Loucy (cell line): Measurements from ENCODE around the gene TF.

ENCODE experiments used
- H2AFZ ChIP-seq: fragments of 200-600 bp; sonication (generic); 2 replicates; pipeline ENCODE4 v1.6.0; 2016; ENCODE audit warnings: antibody characterized with exemption, mild to moderate bottlenecking, low read length, moderate library complexity
- H3F3A ChIP-seq: fragments of 200-600 bp; 2 replicates; pipeline ENCODE4 v1.6.0; 2016; ENCODE audit warnings: antibody characterized with exemption, low read depth, mild to moderate bottlenecking
- H3K27me3 ChIP-seq: fragments of 200-600 bp; sonication (generic); 2 replicates; pipeline ENCODE4 v1.6.1; 2014; ENCODE audit warnings: low read length, mild to moderate bottlenecking; ENCODE audit not compliant: insufficient read depth, poor library complexity, severe bottlenecking
- H3K36me3 ChIP-seq: fragments of 200-600 bp; sonication (generic); 2 replicates; pipeline ENCODE4 v1.6.1; 2016; ENCODE audit warnings: low read length; ENCODE audit not compliant: insufficient read depth
- H3K4me1 ChIP-seq: fragments of 200-600 bp; sonication (generic); 2 replicates; pipeline ENCODE4 v1.5.1; 2014; ENCODE audit warnings: low read length, mild to moderate bottlenecking; ENCODE audit not compliant: insufficient read depth, poor library complexity, severe bottlenecking
- H3K4me2 ChIP-seq: fragments of 200-600 bp; sonication (generic); 2 replicates; pipeline ENCODE4 v1.6.0; 2014; ENCODE audit warnings: antibody characterized with exemption, low read length, low read depth, mild to moderate bottlenecking; ENCODE audit not compliant: poor library complexity, severe bottlenecking
- H3K4me3 ChIP-seq: fragments of 200-600 bp; sonication (generic); 2 replicates; pipeline ENCODE4 v1.5.1; 2014; ENCODE audit warnings: low read length, mild to moderate bottlenecking, mixed read lengths; ENCODE audit not compliant: poor library complexity, severe bottlenecking
- H3K79me2 ChIP-seq: fragments of 200-600 bp; sonication (generic); 2 replicates; pipeline ENCODE4 v1.6.1; 2014; ENCODE audit warnings: low read length; ENCODE audit not compliant: insufficient read depth
- H3K9ac ChIP-seq: fragments of 200-600 bp; sonication (generic); 2 replicates; pipeline ENCODE4 v1.6.0; 2014; ENCODE audit warnings: mild to moderate bottlenecking, low read depth, low read length, moderate library complexity; ENCODE audit not compliant: poor library complexity, severe bottlenecking
- H3K9me2 ChIP-seq: fragments of 200-600 bp; sonication (generic); replicated peaks from 2 replicates; pipeline ENCODE4 v1.6.1; 2016; ENCODE audit warnings: low read depth, low read length, mixed read lengths
- H3K9me3 ChIP-seq: fragments of 200-600 bp; sonication (generic); 2 replicates; pipeline ENCODE4 v1.6.1; 2014; ENCODE audit warnings: mild to moderate bottlenecking, antibody characterized with exemption, low read length, low read depth; ENCODE audit not compliant: insufficient read depth
- H4K20me1 ChIP-seq: fragments of 200-600 bp; sonication (generic); 2 replicates; pipeline ENCODE4 v1.6.0; 2014; ENCODE audit warnings: antibody characterized with exemption, low read length, mild to moderate bottlenecking; ENCODE audit not compliant: insufficient read depth, poor library complexity, severe bottlenecking
- EZH2phosphoT487 ChIP-seq: fragments of 200-600 bp; IDR thresholded peaks from 2 replicates; pipeline ENCODE4 v1.6.1; 2018; ENCODE audit warnings: antibody characterized with exemption, mild to moderate bottlenecking, moderate library complexity, borderline replicate concordance
- TF ChIP-seq, protein P1 (sequence below): fragments of 200-600 bp; sonication (generic); conservative IDR thresholded peaks from 2 replicates; pipeline ENCODE4 v1.5.1; 2014; ENCODE audit warnings: mild to moderate bottlenecking, antibody characterized with exemption, low read length

Gene TF

GRCh38 chr3:133782454-133782853 lies 36.3 kb downstream of the TF start:
- Histone ChIP-seq H3K4me3 (no peak overlapping the region), H3F3A (no peaks in the 10 kb centered on the region), H3K9me3 (no peaks in the 10 kb centered on the region), H2AFZ (no peak overlapping the region), H3K4me1 (no peaks in the 10 kb centered on the region), H4K20me1 (no peaks in the 10 kb centered on the region), H3K4me2 (no peak overlapping the region), H3K9ac (no peak overlapping the region), H3K36me3 (no peaks in the 10 kb centered on the region), H3K9me2 (no peaks in the 10 kb centered on the region), H3K79me2 (no peaks in the 10 kb centered on the region), H3K27me3 (no peaks in the 10 kb centered on the region)
- TF ChIP-seq, protein P1, sequence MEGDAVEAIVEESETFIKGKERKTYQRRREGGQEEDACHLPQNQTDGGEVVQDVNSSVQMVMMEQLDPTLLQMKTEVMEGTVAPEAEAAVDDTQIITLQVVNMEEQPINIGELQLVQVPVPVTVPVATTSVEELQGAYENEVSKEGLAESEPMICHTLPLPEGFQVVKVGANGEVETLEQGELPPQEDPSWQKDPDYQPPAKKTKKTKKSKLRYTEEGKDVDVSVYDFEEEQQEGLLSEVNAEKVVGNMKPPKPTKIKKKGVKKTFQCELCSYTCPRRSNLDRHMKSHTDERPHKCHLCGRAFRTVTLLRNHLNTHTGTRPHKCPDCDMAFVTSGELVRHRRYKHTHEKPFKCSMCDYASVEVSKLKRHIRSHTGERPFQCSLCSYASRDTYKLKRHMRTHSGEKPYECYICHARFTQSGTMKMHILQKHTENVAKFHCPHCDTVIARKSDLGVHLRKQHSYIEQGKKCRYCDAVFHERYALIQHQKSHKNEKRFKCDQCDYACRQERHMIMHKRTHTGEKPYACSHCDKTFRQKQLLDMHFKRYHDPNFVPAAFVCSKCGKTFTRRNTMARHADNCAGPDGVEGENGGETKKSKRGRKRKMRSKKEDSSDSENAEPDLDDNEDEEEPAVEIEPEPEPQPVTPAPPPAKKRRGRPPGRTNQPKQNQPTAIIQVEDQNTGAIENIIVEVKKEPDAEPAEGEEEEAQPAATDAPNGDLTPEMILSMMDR = no peak
- no peak for TF ChIP-seq EZH2phosphoT487

- no peak overlapping the region for H2AFZ ChIP-seq
- H3K27me3 ChIP-seq = no peaks in the 10 kb centered on the region
- no peak for TF ChIP-seq EZH2phosphoT487
- TF ChIP-seq, protein P1 = no peak
- H4K20me1 ChIP-seq = no peaks in the 10 kb centered on the region
- no peaks in the 10 kb centered on the region for H3K9me3 ChIP-seq
- no peaks in the 10 kb centered on the region for H3F3A ChIP-seq
- H3K4me2 ChIP-seq = no peak overlapping the region
- H3K9ac ChIP-seq = no peak overlapping the region
- no peaks in the 10 kb centered on the region for H3K79me2 ChIP-seq
- H3K9me2 ChIP-seq = no peaks in the 10 kb centered on the region
- H3K4me3 ChIP-seq = no peak overlapping the region
- no peaks in the 10 kb centered on the region for H3K4me1 ChIP-seq
- no peaks in the 10 kb centered on the region for H3K36me3 ChIP-seq
Observed at GRCh38 chr3:133783762-133784161, 37.6 kb downstream of the TF start.

DNA sequence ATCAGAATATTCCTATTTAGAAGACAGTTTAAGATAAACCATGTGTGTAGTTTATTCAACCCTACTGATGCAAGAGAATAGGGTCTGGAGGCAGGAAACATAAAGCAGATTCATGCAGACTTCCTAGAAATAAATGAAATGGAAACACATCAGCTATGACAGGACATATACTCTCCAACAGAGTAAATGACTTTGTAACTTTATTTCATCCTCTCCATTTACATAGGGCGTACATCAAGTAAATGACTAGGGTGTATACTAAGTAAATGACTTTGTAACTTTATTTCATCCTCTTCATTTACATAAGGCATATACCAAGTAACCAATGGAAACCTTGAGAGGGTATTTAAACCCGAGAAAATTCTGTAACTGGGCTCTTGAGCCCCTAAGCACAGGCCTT lies 41.8 kb downstream of the TF start:
- Histone ChIP-seq H3F3A (no peaks in the 10 kb centered on the region), H3K4me2 (no peak overlapping the region), H3K4me1 (no peaks in the 10 kb centered on the region), H3K4me3 (no peak overlapping the region), H3K27me3 (peaks cover 5% of the 10 kb centered on the region), H4K20me1 (no peaks in the 10 kb centered on the region), H3K9me3 (peaks cover 11% of the 10 kb centered on the region), H3K36me3 (no peaks in the 10 kb centered on the region), H3K79me2 (no peaks in the 10 kb centered on the region), H2AFZ (no peak overlapping the region), H3K9me2 (no peaks in the 10 kb centered on the region), H3K9ac (no peak overlapping the region)
- TF ChIP-seq EZH2phosphoT487 = no peak
- TF ChIP-seq, protein P1 = no peak
